GM10266 (cell line): Measurements from ENCODE around the gene LAG3.
A peak's percentile ranks its signal among the peaks of the same experiment; 100 is the strongest.

ENCODE experiments used
- DNase-seq: peaks from one replicate; pipeline ENCODE4 v3.0.0; 2012; ENCODE audit errors: extremely low spot score
- TF ChIP-seq, protein P1 (sequence below): IDR thresholded peaks from 2 replicates; pipeline ENCODE4 v1.5.1; 2012; ENCODE audit warnings: mild to moderate bottlenecking, low read depth; ENCODE audit not compliant: control insufficient read depth, insufficient read depth; ENCODE audit errors: missing control alignments

LAG3 gene

DNA sequence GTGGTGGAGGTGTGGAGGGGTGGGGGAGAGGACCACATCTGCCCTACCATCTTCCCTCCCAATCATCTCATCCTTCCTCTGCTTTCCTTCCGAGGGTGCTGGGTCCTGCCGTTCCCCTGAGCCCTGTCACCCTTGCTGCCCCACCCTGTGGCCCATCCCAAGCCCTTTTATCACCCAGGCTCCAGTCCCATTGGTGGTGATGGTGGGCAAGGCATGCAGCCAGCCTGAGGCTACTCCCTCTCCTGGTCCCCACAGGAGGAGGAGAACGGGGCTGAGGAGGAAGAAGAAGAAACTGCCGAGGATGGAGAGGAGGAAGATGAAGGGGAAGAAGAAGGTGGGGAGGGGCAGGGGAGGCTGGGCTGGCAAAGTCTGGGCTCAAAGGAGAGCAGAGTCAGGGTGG, 2.7 kb upstream of the LAG3 start:
- TF ChIP-seq, protein P1, sequence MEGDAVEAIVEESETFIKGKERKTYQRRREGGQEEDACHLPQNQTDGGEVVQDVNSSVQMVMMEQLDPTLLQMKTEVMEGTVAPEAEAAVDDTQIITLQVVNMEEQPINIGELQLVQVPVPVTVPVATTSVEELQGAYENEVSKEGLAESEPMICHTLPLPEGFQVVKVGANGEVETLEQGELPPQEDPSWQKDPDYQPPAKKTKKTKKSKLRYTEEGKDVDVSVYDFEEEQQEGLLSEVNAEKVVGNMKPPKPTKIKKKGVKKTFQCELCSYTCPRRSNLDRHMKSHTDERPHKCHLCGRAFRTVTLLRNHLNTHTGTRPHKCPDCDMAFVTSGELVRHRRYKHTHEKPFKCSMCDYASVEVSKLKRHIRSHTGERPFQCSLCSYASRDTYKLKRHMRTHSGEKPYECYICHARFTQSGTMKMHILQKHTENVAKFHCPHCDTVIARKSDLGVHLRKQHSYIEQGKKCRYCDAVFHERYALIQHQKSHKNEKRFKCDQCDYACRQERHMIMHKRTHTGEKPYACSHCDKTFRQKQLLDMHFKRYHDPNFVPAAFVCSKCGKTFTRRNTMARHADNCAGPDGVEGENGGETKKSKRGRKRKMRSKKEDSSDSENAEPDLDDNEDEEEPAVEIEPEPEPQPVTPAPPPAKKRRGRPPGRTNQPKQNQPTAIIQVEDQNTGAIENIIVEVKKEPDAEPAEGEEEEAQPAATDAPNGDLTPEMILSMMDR: no peak
- DNase-seq: no peak

DNA sequence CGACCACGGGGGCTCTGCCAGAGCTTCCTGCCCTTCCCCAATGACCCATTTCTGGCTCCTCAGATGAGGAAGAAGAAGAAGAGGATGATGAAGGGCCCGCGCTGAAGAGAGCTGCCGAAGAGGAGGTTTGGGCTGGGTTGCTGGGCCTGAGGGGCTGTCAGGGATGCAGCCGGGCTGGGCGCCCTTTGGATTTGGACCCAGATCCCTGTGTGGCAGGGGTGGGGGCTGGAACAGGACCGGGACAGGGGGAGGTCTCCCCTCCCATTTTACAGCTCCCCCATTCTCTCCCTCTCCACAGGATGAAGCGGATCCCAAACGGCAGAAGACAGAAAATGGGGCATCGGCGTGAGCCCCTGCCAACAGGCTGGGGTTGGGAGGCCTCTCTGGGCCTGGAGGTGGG, 2.2 kb upstream of the LAG3 start:
- no peak for DNase-seq
- TF ChIP-seq, protein P1: no peak

DNA sequence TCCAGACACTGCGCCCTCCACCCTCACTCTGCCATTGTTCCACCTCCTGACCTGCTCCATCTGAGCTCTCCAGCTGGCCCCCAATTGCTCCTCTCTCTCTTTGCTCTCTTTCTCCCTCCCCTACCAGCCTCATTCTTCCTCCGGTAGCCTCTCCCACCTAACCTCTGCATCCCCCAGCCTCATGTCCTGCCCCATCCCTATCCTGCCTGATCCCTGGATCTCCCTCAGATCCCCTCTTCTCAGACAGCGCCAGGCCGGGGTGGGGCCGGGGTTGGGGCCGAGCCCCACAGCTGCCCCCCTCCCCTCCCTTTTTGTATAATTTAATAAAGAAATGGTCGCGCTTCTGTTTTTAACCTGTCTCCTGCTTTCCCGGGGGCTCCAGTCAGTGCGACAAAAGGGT, 1.7 kb upstream of the LAG3 start:
- DNase-seq: no peak
- TF ChIP-seq, protein P1: no peak

DNA sequence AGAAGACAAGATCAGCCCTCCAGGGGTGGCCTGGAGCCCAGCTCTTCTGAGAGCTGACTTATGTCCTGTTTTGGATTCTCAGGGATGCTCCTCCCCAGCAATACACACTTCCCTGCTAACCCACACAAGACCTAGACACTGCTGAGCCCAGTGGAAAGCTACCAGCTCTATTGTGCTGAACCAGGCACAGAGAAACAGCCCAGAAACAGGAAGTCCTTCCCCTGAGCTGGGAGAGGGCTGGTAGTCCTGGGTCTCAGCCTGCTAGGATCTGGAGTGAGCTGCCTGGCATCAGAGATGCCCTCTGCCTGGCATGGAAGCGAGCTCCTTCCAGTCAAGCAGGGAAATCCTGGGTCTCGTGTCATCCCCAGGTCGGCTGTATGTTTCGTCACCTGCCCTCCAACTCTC, 1.2 kb upstream of the LAG3 start:
- TF ChIP-seq, protein P1: no peak
- no peak for DNase-seq

DNA sequence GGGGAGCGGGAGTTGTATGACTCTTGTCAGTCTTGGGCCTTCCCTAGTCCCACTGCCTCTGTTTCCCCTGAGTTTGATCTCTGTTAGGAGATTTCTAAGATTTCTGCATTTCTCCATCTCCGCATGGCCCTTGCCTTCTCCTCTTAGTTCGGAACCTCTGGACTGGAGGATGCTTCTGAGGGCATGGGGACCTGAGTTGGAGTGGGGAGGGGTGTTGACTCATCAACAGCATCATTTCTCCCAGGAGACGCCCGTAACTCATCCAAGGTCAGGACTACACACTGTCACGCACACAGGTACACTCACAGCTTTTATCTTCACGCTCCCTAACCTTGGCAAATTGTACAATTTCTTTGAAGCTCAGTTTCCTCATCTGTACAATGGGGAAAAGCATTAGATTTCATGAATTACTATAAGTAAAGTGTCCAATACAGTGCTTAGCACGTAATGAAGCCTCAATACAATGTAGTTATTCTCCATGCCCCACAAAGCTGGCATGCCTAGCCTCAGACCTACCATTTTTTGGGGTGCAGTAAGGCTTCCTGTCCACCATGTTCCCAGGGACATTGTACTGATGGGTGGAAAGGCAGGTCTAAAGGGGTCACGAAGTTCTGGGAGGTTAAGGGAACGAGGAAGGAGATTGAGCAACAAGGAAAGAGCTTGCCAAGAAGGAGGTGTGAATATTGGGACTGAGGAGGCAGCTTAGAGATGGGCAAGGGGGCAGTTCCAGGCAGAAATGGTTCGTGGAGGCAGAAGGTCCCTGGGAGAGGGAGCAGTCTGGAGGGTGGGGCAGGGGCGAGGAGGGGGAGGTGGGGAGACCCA, 600 bp upstream of the LAG3 start:
- TF ChIP-seq, protein P1: no peak
- no peak for DNase-seq

DNA sequence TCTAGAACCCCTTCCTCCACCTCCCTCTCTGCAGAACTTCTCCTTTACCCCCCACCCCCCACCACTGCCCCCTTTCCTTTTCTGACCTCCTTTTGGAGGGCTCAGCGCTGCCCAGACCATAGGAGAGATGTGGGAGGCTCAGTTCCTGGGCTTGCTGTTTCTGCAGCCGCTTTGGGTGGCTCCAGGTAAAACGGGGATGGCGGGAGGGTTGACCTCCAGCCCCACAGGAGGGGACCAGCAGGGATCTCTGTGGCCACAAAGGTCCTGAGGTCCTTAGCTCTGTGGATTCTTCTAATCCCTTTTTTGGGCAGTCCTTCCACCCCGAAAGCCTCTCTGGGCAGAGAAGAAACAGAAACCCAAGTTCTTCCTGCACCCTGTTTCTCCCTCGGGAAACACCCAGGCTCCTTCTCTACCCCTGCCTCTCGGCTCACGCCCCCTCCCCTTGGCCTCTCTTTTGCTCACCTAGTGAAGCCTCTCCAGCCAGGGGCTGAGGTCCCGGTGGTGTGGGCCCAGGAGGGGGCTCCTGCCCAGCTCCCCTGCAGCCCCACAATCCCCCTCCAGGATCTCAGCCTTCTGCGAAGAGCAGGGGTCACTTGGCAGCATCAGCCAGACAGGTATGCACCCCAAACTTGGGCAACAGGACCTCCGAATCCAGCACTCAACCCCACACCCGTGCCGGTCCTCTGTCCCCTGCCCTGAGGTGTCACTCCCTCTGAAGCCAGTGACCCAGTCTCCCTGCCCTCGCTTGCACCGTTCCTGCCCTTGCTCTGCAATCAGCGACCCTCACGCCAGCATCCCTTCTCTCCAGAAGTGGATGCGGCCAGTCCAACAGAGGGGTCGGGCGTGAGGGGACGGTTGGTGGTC, 638 bp downstream of the LAG3 start:
- TF ChIP-seq, protein P1: no peak
- peak; percentile 79 for DNase-seq

DNA sequence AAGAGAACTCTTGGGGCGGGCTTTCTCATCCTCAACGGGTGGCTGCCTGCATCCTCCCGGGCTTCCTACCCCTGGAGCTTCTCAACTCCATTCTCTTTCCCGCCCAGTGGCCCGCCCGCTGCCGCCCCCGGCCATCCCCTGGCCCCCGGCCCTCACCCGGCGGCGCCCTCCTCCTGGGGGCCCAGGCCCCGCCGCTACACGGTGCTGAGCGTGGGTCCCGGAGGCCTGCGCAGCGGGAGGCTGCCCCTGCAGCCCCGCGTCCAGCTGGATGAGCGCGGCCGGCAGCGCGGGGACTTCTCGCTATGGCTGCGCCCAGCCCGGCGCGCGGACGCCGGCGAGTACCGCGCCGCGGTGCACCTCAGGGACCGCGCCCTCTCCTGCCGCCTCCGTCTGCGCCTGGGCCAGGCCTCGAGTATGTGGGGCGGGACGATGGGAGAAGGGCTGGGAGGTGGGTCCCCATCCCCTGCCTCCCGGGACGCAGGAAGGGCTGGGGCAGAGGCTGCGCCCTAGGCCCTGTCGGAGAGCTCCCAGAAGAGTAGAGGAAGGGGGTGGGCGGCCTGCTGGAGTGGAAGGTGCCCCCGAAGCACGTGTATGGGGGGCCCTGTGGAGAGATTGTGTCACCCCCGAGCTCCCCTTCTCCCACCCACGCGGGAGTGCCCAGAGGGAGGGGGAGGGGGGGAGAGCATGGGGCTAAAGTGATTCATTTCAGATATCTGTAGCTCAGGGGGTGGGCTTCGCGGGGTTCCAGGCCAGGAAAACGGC, 1.5 kb downstream of the LAG3 start:
- TF ChIP-seq, protein P1: no peak
- DNase-seq: no peak
